HG02763 (cell line): ENCODE measurements around the gene PCDH9.
"Not testable (repeated sequence)": the region's sequence is repeated elsewhere in the genome, so short reads cannot be mapped to it uniquely, and the experiment has no call there.

ENCODE experiments used
- ATAC-seq: cut with Tn5 transposase; IDR thresholded peaks from one replicate; pipeline ENCODE4 v1.9.1; 2021; ENCODE audit warnings: mild to moderate bottlenecking, moderate library complexity; ENCODE audit not compliant: unreplicated experiment

The PCDH9 gene

DNA sequence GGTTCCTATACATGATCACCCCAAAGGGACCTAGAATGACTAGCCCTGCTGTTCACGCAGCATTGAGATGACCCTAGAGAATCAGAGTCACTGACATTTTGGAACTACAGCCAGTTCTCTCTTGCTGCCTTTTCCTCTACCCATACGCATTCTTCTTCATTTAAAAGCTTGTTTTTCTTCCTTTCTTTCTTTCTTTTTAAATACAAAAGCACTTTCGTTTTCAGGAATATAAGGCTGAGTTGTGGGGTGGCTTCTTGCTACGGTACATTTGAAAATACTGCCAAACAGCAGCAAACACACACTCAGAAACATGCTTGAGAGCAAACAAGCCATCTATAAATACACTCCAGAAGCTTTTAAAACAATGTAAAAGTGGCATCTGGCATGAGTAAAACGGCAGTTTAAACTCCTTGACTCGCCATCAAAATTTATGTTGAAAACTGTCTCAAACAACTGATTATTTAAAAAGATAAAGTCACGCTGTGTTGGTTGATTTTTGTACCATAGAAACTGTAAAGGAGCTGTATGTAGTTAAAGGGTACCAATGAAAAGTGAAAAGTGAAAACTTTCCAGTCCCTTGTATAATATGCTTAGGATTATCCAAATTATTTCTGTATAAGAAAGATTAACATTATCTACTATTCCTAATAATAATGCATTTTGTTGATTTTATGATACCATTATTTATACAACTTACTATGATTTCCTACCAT lies 95.6 kb downstream of the PCDH9 start:
- ATAC-seq, result no peak

DNA sequence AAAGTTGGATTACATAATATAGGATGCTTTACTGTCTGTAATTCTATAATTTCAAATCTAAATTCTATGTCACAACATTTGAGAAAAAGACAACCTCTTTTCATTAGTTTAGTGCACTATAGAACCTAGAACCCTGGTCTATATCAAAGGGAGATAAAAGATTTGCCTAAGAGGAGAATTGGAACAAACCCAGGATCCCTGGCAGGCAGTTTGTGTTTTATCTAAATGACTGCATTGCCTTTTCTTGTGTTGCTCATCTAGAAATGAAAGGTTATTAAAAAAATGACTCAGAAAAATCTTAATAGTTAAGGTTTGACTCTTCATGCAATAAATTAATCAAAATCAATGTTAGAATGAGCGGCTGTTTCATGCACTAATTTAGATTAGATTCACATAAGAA lies 96.7 kb downstream of the PCDH9 start:
- no peak for ATAC-seq

DNA sequence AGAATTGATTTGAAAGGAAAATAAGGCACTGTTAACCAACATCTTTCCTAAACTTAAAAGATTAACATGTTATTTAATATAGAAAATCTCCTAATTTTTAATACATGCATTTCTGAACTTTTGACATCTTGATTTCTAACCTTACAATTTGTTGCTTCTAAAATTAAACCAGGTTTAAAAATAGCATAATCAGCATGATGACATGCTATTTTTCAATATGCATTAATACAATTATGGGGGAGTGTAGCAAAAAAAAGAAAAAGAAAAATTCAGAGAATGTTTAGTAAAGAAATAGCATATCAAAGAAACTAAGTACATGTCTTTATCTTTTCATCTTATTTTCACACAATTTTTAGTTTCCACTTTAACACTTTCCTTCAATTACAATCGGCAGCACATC lies 98.7 kb downstream of the PCDH9 start:
- ATAC-seq, result no peak

DNA sequence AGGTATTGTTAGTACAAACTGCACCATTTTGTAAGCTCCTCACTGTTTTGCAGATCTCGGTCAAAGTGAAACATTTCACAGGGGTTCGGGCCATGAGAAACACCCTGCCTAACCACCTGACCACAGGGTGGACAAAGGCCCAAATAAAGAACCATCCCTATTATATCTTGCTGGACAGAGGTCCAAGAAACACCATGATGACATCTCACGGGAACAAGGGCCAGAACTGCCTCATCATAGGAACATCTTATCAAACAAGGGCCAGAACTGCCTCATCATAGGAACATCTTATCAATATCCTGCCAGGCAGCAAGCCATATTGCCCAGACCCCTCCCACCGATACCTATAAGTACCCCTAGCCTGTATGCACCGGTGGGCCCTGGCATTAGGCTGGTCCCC lies 99.7 kb downstream of the PCDH9 start:
- no peak for ATAC-seq

DNA sequence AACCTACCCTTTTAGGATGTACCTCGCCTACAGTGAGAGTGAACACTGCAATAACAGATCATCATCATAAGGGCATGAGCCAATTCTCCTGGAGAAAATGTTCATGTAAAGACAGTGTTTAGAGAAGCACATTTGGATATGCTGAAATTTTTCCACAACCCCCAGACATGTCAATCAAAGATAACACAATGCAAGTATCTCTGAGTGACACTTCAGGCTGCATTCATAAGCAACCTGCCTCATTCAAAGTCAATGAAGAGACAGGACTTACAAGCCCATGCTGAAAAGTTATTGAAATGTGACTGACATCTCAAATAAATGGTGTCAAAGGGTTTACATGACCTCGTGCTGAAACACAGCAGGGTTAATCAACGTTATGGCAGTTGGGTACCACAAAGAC lies 102.0 kb downstream of the PCDH9 start:
- no peak for ATAC-seq

DNA sequence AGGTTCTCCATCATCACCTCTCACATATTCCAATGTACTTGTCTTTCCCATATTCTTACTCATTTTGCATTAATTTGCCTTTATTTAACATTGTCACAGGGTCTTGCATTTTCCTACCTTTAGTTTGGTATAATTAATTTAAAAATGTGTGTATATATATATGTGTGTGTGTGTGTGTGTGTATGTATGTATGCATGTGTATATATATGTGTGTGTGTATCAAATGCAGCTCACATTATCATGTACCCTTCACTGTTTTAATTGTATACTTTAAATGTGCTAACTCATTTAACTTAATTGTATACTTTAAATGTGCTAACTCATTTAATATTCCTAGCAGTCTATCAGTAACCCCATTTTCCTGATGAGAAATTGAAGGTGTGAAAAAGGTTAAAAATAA lies 104.5 kb downstream of the PCDH9 start:
- no peak for ATAC-seq

DNA sequence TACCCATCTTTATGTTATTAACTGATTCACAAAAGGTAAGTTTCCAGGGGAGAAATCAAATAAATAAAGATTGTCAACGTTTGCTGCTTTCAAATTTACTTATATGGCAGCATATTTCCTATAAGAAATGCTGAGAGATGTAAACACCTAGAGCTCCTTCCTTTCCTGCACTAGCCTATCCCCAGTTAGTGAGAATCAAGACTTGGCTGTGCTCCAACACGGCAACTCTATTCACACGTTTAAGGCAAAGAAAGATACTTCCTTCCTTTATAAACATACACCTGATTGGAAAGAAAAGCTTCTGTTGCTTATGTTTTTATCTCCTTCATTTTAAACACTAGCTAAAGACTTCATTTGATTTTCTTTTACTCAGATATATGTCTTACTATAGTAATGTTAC lies 107.0 kb downstream of the PCDH9 start:
- no peak for ATAC-seq

DNA sequence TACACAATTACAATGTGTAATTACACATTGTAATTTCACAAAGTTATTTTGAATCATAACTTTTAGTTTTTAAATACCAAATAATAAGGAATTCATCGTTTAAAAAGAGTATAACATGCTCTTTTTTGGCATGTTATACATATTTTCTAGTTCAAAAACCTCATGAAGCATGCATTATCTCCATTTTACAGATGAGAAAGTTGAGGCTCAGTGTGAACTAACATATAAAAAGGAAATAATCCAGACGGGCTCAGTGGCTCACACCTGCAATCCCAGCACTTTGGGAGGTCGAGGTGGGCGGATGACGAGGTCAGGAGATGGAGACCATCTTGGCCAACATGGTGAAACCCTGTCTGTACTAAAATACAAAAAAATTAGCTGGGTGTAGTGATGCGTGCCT lies 107.9 kb downstream of the PCDH9 start:
- ATAC-seq, result no peak

DNA sequence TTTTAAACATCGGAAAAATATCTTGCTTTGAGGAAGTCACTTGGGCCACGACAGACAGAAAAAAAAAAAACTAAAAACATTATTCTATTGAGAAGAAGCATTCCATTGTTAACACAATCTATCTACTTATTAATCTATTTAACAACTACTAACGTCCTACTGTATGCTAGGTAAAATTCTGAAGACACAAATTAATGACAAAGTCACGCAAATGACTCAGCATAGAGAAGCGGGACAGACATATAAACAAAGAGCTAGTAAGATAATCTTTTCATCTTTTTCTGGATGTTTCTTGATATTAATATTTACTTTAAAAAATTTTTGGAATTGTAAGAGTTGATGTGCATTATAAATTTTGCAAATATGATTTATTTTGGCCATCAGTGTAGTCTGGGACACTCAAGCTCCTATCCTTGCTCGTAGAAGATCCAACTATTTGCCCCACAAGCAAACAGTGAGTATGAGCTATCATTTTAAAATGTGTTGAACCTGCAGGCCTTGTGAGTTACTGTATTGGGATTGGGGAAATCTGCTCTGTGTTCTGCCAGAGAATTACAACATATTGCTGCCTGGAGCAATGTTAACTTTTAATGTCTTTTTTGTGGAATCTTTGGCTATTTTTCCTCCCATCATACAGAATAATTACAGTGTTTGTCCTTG lies 109.1 kb downstream of the PCDH9 start:
- ATAC-seq, result no peak

DNA sequence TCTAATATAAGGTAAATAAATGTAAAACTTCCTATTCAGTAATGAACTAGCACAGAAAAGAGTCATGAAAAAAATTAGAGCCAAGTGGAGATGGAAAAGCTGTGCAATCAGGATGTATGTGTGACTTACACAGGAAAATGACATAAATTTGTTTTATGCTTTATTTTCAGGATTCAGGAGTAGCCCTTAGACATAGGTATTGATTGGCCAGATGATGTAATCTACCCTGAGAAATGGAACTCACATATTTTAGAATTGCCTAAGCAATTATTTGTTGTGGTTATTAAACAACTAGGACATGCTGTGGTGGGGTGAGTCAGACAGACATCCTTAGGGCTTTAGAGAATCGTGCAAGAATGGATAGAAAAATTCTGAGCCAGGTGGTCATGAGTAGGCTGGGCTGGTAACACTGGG lies 110.6 kb downstream of the PCDH9 start:
- ATAC-seq, result no peak

DNA sequence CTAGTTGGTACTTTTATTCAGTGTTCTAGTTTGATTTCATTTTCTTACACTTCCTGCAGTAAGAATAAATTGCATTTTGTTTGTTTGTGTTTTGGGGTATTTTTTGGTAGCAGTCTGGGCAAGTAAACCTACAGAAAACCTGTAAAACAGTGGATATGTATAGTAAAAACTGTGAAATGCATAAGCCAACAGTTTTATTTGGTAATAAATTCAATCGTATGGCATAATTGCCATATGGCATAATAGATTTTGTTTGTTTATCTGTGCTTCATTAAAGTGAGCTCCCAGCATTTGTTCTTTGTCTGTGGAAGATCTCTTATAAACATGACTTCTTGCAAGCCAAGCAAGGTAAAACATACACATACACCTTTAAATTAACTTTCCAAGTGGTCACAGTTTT lies 111.9 kb downstream of the PCDH9 start:
- ATAC-seq, result no peak

DNA sequence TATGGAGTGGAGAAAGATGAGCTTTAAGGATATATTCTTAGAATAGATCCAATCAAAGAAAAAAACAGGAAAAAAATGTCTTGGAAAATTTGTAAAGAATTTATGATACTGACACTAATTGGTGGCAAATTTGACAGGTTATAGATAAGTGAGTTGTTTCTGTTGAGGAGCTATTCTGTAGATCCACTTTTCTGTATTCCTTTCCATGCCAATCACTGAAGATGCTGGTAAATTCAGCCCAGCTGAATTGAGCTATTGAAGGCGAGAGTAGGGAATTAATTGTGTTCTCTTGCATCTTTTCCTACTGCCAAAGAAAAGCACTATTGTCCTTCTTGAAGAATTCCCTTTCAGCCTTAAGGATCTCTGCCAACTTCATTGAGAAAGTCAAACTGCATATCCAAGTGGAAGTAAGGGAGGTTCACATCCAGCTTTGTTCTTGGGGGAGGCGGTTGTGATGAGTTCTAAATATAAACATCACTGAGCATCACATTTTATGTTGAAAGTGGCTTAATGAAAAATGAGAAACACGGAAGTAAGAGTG lies 113.1 kb downstream of the PCDH9 start:
- ATAC-seq, result no peak

DNA sequence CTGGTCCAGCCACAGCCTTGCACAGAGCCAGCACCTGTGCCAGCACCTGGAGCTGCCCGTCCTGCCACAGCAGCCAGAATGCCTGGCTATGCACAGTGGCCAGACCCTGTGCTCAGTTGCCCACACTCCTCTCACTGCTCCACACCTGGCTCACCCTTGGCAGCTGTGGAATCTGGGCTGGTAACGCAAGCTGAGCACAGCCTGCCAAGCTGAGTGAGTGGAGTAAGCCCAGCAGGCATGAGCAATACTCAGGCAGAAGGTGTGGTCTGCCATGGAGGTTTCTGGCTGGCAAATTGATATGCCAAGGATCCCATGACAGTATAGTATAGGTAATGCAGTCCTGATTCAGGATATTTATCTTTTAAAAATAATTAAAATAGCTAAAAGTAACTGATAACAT lies 122.2 kb downstream of the PCDH9 start:
- ATAC-seq, result no peak

DNA sequence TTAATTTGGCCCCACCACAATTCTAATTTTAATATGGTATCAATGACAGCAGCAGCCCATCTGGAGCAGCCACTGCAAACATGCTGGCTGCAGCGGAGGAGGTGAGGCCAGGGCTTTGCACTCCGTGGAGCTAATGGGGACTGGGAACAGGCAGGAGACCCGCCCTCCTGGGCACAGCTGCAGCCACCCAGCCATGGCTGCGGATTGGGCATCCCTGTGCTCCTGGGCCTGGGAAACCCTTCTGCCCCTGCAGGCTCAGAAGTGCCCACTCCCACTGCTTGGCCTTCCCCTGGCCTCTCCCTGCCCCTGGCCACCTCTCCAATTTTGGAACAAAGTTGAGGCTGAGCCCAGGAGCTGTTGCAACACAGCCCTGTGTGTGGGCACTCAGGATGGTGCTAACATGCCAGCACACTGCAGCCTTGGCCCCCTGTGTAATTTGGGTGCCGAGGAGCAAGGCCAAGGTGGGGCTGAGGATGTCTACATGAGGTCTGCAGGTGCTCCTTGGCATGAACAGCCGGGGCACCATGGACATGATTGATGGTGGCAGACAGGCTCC lies 123.6 kb downstream of the PCDH9 start:
- ATAC-seq, result no peak

DNA sequence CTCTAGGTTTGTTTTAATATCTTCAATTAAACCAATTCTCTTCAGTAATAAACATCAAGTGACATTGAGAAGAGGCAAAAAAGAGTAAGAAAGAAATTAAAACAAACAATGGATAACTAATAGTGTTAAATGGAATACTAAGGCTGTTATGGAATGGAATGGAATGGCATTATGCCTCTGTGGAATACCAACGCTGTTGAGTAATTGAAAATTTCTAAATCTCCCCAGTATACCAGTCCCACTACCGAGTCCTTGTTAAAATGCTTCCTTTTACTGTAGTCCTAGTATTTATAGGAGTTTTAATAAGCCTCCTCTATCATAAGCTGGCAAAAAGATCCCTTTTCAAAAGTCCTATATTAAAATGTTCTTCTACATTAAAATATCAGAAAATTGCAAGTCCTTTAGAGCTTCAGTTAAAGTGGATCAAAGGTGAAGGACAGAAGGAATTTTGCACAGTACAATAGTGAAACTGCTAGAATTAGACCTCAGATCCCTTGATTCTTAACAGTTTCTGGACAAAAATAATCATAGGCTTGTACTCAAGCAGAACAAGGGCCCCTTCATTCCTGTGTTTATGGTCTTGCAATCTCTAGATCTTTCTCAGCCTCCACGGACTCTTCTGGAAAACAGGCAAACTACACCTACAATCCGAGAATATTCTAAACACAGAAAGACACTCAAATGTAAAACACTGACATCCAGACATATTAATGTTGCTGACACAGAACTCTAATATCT lies 128.2 kb downstream of the PCDH9 start:
- no peak for ATAC-seq

DNA sequence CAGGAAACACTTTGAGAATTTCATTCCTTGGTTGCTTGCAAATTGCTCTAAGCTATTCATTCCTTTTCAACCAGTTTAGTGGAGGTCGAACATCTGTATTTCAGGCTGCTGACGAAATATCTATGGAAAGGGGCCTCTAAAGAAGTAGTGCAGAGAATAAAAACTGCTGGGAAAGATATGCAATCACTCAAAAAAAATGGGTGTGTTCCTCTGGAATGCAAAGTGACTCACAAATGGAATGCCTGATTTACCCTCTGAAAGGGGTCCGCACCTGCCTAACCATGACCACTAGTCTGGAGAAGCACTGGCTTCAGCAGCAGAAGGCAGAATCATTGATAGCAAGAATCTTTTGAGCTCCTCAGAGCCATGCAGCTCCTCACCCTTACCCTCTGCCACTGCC lies 129.4 kb downstream of the PCDH9 start:
- no peak for ATAC-seq

DNA sequence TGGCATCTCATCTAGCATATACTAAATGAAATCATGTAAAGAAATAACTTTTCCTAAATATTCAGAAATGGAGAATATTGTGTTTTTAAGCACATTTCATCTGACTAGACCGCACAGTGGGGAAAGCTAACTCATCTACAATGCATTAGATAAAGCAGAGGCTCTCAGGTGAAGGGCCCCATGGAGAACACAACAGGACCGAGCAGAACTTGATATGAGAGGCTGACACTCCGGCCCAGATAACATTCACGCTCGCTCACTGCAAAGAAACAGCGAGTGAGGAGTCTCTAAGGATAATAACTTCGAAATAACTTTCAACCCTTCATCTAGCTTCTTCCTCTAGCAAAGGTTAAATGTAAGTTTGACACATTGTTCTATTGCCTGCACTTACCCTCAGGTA lies 130.6 kb downstream of the PCDH9 start:
- ATAC-seq, result no peak

DNA sequence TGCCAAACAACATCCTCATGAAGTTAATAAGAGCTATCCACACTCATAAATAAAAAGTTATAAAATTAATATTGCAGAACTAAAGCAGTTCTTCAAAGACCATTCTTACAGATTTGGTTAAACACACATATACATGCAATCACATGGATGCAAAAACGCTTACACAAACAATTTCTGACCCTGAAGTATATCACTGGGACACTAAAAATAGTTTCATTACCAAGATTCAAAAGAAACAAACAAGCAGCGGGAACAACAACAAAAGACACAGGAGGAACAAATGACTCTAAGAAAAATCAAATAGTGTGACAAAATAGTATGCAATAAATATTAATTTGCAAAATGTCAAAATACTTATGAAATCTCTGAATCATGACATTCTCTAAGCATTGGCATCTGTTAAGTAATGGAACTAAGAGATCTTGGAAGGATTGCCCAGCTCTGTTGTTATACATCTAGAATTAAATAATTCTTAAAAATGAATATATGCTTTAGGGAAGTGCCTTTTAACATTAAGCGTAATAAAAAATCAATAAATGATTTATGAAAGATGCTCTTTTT lies 132.2 kb downstream of the PCDH9 start:
- no peak for ATAC-seq

DNA sequence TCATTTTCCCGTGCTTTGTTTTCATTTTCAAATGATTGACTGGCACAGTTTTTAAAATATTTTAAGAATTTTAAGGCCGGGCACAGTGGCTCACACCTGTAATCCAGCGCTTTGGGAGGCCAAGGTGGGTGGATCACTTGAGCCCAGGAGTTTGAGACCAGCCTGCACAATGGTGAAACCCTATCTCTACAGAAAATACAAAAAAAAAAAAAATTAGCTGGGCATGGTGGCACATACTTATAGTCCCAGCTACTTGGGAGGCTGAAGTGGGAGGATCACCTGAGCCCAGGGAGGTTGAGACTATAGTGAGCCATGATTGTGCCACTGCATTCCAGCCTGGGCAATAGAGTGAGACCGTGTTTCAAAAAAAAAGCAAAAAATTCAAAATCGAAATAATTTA lies 133.2 kb downstream of the PCDH9 start:
- ATAC-seq, result not testable (repeated sequence)

DNA sequence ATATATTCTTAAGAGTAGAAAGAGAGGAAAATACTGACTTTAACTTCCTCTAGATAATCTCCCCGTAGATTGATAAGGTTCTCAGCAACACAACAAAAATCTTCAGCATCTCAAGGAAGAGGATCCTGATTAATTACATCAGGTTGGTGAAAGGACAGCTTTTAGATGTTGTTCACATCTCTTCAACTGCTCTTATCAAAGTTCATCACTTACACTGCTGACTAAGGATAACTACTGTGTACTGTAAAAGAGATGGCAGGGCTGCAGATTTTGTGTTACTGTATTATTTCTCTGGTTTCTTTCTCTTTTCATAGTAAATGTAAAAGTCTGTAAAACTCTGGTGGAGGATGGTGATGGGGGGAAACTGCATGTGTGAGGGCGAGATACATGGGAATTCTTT lies 133.7 kb downstream of the PCDH9 start:
- ATAC-seq, result no peak

DNA sequence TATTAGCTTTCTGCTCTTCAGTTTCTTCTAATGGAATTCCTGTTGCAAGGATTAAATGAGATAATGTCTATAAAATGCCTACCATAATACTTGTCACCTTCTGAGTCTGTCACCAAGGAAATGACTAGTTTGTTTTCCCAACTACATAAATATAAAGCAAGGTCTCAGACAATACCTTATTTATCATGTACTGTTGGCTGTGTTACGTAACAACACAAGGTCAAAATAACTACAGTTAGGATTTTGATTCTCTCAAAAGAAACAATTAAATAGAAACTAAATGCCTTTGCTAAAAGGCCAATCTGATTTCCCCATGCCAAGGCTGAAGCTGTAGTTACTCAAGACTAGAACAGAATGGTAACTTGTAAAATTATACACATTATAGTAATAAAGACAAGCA lies 134.5 kb downstream of the PCDH9 start:
- ATAC-seq, result no peak
